SJSA1 (cell line): Measurements from ENCODE around the gene ANXA2. TPM values are rescaled to one million over a fixed set of nuclear protein-coding genes. Genes with fewer than 3 reads are reported as not detected.

Source experiments
- total RNA-seq: library from RNA; depleted of rRNA; stranded (reverse); fragments of >200 nt; shearing (Covaris generic); gene quantifications from 2 replicates; pipeline ENCODE4 v1.2.3, GENCODE V29; 2014; rRNA removed

The ANXA2 gene
- total RNA-seq, 1 experiment from 2014 or later: 3,434 TPM

Other genes with a start within 250 kb of the ANXA2 start
- gene ICE2, start 81.2 kb upstream of the ANXA2 start, total RNA-seq: 25.1 and 28.5 TPM in 2 replicates